ENCODE measurements around the gene BRD1. TPM values are rescaled to one million over a fixed set of nuclear protein-coding genes. Genes with fewer than 3 reads are reported as not detected.

Gene BRD1
- total RNA-seq, 4 donors from 2014 or later = 43.4 to 70.5 (median 50.3) TPM

DNA sequence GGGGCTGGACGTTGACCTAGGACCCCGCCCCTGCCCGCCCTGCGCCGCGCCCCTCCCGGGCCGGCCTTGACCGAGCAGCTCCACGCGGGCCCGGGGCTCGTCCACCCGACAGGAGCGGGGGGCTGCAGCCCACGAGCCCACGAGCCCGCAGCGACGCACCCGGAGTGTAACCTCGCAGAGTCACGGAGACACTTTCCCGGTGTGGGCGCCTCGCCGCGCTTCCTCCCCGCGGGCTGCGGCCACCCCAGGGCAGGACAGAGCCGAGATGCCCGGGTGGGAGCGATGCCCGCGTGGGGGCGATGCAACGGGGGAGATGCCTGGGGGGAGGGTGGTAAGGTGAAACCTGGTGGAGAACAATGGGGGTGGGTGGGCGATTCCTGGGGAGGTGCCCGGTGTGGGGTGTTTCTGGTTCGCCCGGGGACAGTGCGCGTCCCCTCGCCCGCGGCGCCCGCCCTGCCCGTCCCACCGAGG lies 21.1 kb upstream of the BRD1 start:
- DNase-seq = no peak
- WGBS, 2 donors (ENCODE audit: low coverage in 1 of 2) = no CpG with 5 or more reads among the region's 51 CpGs
- Histone ChIP-seq H3K27me3 (peaks cover 49% of the 10 kb centered on the region), H3K36me3 (no peaks in the 10 kb centered on the region), H3K9me3 (no peaks in the 10 kb centered on the region), H3K4me1 (peaks cover 16 to 31% (median 28%) of the 10 kb centered on the region in 4 donors), H3K4me3 (peak overlapping the region; percentile 23 to 62 (median 50)), H3K27ac (peak overlapping the region in 1 of 4 donors; percentile 41)
- intact Hi-C loops (cut with DNase I; ENCODE audit: low total_unique reads) = no loop called here
- TF ChIP-seq, protein P1, sequence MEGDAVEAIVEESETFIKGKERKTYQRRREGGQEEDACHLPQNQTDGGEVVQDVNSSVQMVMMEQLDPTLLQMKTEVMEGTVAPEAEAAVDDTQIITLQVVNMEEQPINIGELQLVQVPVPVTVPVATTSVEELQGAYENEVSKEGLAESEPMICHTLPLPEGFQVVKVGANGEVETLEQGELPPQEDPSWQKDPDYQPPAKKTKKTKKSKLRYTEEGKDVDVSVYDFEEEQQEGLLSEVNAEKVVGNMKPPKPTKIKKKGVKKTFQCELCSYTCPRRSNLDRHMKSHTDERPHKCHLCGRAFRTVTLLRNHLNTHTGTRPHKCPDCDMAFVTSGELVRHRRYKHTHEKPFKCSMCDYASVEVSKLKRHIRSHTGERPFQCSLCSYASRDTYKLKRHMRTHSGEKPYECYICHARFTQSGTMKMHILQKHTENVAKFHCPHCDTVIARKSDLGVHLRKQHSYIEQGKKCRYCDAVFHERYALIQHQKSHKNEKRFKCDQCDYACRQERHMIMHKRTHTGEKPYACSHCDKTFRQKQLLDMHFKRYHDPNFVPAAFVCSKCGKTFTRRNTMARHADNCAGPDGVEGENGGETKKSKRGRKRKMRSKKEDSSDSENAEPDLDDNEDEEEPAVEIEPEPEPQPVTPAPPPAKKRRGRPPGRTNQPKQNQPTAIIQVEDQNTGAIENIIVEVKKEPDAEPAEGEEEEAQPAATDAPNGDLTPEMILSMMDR (IDR thresholded peaks at IDR 0.05) = peak in 1 of 5 experiments; percentile 7
- TF ChIP-seq EP300 (IDR thresholded peaks at IDR 0.05; ENCODE audit: low read depth) = no peak
- TF ChIP-seq POLR2A (IDR thresholded peaks at IDR 0.05) = no peak
- TF ChIP-seq POLR2AphosphoS5 (IDR thresholded peaks at IDR 0.05) = no peak
- in situ Hi-C loops (cut with MboI; ENCODE audit: low pct_ligation_motif_present in 1 of 4, low pct_unique_long_range_greater_than_20kb in 1 of 4, low sequenced_read_pairs in 3 of 4) = no loop called here

- intact Hi-C loops (cut with DNase I; ENCODE audit: low total_unique reads) = no loop called here
- Histone ChIP-seq H3K9me3 (no peaks in the 10 kb centered on the region), H3K4me1 (peaks cover 16 to 30% (median 28%) of the 10 kb centered on the region in 4 donors), H3K4me3 (peak overlapping the region; percentile 23 to 62 (median 50)), H3K27ac (peak overlapping the region in 1 of 4 donors; percentile 41), H3K36me3 (no peaks in the 10 kb centered on the region), H3K27me3 (peaks cover 49% of the 10 kb centered on the region)
- in situ Hi-C loops (cut with MboI; ENCODE audit: low pct_ligation_motif_present in 1 of 4, low pct_unique_long_range_greater_than_20kb in 1 of 4, low sequenced_read_pairs in 3 of 4) = no loop called here
- no peak for TF ChIP-seq POLR2AphosphoS5 (IDR thresholded peaks at IDR 0.05)
- TF ChIP-seq, protein P1 (IDR thresholded peaks at IDR 0.05) = peak in 1 of 5 experiments; percentile 7
- DNase-seq = peak; percentile 37
- 23 to 32% methylated on average over 12 to 49 of the region's 64 CpGs for WGBS, 2 donors (ENCODE audit: low coverage in 1 of 2)
Measured at GRCh38 chr22:49847751-49848689, 20.3 kb upstream of the BRD1 start.

DNA sequence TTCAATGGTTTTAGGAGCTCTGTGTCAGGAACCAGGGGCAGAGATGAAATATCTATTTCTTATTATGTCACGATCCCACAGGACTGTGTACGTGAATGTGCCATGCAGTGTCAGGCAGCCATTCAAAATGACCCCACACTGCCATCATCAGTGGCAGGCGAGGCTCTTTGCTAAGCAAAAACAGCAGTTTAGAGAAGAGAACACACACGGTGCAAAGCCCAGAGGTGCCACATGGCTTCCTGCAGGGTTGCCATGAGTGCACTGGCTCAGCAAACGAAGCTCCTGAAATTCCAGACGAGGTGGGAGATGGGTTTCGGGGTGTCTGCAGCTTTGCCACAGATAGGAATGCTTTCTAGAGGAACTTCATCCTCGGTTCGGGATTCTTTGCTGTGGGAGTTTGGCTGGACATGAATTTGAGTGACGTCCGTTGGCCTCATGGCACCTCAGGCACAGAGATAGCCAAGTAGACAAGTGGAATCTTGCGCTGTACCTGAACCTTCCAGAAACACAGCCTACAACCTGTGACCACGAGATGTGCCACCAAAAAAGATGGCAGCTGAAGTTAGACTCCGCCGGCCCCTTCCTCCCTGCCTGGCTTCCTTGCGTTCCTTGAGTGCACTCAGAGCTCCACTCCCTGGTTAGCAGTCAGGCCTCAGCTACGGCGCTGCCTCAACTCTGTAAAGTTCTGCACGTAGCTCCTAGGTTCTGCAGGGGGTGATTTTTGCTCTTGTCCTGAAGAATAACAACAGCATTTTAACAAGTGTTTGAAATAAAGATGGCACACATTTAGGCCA lies 18.2 kb upstream of the BRD1 start:
- in situ Hi-C loops (cut with MboI; ENCODE audit: low pct_ligation_motif_present in 1 of 4, low pct_unique_long_range_greater_than_20kb in 1 of 4, low sequenced_read_pairs in 3 of 4) = no loop called here
- no peak overlapping the region for H3K27ac ChIP-seq
- H3K4me3 ChIP-seq = no peak overlapping the region
- peaks cover 49% of the 10 kb centered on the region for H3K27me3 ChIP-seq
- WGBS, 2 donors (ENCODE audit: low coverage in 1 of 2) = 82% methylated on average over 19 of the region's 19 CpGs; no CpG with 5 or more reads in 1 of the 2 donors
- TF ChIP-seq POLR2AphosphoS5 (IDR thresholded peaks at IDR 0.05) (no peak), EP300 (IDR thresholded peaks at IDR 0.05; ENCODE audit: low read depth) (no peak), POLR2A (IDR thresholded peaks at IDR 0.05) (no peak)
- TF ChIP-seq, protein P1 (IDR thresholded peaks at IDR 0.05) = no peak
- no peak for DNase-seq
- H3K36me3 ChIP-seq = no peaks in the 10 kb centered on the region
- H3K9me3 ChIP-seq = no peaks in the 10 kb centered on the region
- intact Hi-C loops (cut with DNase I; ENCODE audit: low total_unique reads) = no loop called here
- H3K4me1 ChIP-seq = peaks cover 16 to 22% (median 20%) of the 10 kb centered on the region in 4 donors

GRCh38 chr22:49845241-49845640 lies 17.6 kb upstream of the BRD1 start:
- 89 to 100% methylated on average over 1 to 16 of the region's 16 CpGs for WGBS, 2 donors (ENCODE audit: low coverage in 1 of 2)
- no peak for TF ChIP-seq POLR2A (IDR thresholded peaks at IDR 0.05)
- no peak for TF ChIP-seq POLR2AphosphoS5 (IDR thresholded peaks at IDR 0.05)
- TF ChIP-seq, protein P1 (IDR thresholded peaks at IDR 0.05) = no peak
- TF ChIP-seq EP300 (IDR thresholded peaks at IDR 0.05; ENCODE audit: low read depth) = no peak
- in situ Hi-C loops (cut with MboI; ENCODE audit: low pct_ligation_motif_present in 1 of 4, low pct_unique_long_range_greater_than_20kb in 1 of 4, low sequenced_read_pairs in 3 of 4) = no loop called here
- DNase-seq = no peak
- intact Hi-C loops (cut with DNase I; ENCODE audit: low total_unique reads) = no loop called here
- Histone ChIP-seq H3K36me3 (no peaks in the 10 kb centered on the region), H3K4me1 (peaks cover 16 to 22% (median 20%) of the 10 kb centered on the region in 4 donors), H3K4me3 (no peak overlapping the region), H3K27ac (no peak overlapping the region), H3K27me3 (peaks cover 45% of the 10 kb centered on the region), H3K9me3 (no peaks in the 10 kb centered on the region)

Data from transverse colon (tissue), 4 donors.